GM18867 (cell line): Measurements from ENCODE around the gene LCAT.

Experiments used
- ATAC-seq: cut with Tn5 transposase; IDR thresholded peaks from one replicate; pipeline ENCODE4 v1.9.1; 2021; ENCODE audit warnings: mild to moderate bottlenecking, moderate library complexity; ENCODE audit not compliant: unreplicated experiment

The LCAT gene

GRCh38 chr16:67934306-67935100, 9.4 kb downstream of the LCAT start:
- ATAC-seq = no peak

DNA sequence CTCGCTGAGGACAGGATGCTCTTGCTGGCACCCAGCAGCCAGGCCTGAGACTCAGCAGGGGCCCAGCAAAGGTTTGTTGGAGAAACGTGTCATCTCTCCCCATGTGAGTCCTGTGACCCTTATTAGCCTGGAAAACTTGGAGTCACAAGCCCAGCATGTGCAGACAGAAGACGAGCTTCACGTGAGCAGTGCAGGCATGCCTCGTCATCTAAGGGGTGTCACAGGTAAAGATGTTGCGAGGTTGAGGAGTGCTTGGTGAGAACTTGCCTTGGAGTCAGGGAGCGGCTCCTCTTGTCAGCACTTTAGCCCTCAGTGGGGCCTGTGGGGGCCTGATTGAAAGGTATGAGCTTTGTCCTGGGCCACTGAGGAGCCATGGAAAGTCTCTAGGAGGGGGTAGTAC, 10.1 kb downstream of the LCAT start:
- ATAC-seq = no peak

DNA sequence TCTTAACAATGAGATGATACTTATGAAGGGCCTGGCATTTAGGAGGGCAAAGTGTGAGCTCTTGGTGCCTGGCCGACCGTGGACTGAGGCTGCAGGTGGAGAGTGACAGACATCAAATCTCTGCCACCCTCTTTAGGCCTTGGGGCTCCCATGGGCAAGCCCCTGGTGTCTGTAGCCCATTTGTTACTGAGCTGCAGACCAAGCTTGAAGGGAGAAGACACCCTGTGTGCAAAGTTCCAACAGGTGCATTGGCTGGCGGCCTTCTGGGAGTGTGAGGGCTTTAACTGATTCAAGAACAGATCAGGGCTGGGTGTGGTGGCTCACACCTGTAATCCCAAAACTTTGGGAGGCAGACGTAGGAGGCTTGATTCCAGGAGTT, 11.5 kb downstream of the LCAT start:
- ATAC-seq = no peak

- ATAC-seq = no peak
Observed at GRCh38 chr16:67931712-67932461, 12.0 kb downstream of the LCAT start, which contains the start of gene CTRL. Gene CTRL, minus strand, starts transcription at chr16:67931862. Its CDS starts 10 bp downstream, at chr16:67931852.

DNA sequence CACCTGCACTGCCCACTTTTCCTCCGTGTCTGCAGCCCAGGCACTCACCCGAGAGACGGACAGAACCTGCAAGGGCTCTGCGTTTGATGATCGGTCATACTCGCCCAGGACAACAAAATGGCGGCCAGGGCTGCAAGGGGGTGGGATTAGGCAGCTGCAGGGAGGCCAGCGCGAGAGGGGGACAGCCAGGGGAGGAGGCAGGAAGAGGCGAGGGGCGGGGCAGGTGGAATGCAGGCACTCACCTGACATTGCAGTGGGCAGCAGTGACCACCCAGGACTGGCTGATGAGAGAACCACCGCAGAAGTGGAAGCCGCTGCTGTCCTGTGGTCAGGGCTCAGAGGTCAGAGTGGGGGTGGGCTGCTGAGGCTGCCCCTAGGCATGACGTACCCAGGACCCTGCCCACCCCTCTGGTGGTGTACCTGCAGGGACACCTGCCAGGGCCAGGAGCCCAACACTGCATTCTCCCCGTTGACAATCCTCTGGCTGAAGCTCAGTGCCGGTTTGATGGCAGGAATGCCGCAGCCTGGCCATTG, 13.2 kb downstream of the LCAT start:
- ATAC-seq = no peak

DNA sequence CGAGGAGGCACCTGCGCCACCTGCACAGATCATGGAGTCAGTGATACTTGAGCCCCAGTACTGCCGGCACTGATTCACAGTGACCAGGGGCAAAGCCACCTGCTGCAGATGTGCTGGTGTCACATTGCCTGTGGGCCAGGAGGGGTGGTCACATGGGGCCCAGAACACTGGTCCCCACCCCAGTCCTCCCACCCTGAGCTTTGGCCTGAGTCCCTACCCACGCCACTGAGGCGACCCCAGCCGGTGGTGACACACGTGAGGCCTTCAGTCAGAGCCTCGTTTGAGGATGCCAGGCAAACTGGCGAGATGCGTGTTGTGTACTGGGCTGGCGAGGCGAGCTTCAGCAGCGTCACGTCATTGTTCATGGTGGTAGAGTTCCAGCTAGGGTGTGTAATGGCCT, 13.7 kb downstream of the LCAT start:
- no peak for ATAC-seq

DNA sequence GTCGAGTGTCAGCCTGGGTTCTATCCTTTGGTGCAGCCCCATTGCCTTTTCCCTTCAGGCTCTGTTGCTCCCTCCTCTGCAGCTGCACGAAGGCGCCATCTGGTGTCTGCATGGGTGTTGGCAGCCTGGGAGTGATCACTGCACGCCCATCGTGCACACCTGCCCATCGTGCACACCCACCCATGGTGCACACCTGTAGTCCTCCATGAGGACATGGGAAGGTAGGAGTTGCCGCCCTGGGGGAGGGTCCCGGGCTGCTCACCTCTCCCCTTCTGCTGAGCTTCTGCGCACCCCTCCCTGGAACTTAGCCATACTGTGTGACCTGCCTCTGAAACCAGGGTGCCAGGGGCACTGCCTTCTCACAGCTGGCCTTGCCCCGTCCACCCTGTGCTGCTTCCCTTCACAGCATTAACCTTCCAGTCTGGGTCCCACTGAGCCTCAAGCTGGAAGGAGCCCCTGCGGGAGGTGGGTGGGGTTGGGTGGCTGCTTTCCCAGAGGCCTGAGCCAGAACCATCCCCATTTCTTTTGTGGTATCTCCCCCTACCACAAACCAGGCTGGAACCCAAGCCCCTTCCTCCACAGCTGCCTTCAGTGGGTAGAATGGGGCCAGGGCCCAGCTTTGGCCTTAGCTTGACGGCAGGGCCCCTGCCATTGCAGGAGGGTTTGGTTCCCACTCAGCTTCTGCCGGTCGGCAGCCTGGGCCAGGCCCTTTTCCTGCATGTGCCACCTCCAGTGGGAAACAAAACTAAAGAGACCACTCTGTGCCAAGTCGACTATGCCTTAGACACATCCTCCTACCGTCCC, 15.2 kb downstream of the LCAT start:
- ATAC-seq = peak; percentile 47

DNA sequence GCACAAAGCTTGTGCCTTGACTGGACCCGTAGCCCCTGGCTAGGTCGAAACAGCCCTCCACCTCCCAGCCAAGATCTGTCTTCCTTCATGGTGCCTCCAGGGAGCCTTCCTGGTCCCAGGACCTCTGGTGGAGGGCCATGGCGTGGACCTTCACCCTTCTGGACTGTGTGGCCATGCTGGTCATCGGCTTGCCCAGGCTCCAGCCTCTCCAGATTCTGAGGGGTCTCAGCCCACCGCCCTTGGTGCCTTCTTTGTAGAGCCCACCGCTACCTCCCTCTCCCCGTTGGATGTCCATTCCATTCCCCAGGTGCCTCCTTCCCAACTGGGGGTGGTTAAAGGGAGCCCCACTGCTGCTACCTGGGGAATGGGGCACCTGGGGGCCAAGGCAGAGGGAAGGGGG, 15.8 kb downstream of the LCAT start:
- ATAC-seq = no peak

DNA sequence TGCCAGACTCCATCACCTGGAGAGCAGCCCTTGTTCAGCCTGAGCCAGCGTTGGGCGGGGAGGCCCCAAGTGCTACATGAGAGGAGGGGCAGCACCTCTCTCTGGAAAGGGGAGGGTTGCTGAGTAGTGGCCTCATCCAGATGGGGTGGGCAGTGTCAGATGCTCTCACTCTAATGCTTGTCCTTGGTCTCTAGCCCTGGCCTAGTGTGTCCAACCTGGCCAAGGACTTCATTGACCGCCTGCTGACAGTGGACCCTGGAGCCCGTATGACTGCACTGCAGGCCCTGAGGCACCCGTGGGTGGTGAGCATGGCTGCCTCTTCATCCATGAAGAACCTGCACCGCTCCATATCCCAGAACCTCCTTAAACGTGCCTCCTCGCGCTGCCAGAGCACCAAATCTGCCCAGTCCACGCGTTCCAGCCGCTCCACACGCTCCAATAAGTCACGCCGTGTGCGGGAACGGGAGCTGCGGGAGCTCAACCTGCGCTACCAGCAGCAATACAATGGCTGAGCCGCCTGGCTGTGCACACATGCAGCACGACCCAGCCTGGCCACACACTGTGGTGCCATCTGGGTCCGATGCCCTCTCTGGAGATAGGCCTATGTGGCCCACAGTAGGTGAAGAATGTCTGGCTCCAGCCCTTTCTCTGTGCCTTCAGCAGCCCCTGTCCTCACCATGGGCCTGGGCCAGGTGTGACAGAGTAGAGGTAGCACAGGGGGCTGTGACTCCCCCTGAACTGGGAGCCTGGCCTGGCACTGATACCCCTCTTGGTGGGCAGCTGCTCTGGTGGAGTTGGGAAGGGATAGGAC, 16.6 kb downstream of the LCAT start:
- no peak for ATAC-seq

DNA sequence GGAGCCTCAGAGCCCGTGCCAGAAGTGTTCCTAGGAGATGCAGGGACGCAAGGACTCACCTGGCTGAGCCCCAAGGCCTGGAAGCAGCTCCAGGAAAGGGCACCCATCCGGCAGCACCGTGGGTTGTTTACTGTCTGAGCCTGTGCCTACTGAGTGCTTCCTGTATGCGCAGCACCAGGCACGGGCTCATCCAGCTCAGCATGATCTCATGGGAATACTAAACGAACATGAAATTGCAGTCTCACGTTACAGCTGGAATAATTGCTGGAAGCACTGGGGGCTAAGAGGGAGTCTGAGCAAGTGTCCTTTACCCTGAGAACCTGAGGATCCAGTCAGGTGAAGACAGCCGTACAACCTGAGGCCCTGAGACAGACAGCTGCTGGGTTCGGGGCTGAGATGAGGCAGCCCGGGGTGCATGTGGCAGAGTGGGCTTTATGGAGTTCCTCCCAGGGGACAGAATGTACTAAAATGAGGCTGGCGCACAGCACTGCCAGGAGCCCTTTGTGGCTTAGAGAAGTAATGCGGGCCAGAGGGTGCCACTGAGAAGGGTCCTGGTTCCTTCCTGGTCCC, 17.7 kb downstream of the LCAT start:
- ATAC-seq = no peak

DNA sequence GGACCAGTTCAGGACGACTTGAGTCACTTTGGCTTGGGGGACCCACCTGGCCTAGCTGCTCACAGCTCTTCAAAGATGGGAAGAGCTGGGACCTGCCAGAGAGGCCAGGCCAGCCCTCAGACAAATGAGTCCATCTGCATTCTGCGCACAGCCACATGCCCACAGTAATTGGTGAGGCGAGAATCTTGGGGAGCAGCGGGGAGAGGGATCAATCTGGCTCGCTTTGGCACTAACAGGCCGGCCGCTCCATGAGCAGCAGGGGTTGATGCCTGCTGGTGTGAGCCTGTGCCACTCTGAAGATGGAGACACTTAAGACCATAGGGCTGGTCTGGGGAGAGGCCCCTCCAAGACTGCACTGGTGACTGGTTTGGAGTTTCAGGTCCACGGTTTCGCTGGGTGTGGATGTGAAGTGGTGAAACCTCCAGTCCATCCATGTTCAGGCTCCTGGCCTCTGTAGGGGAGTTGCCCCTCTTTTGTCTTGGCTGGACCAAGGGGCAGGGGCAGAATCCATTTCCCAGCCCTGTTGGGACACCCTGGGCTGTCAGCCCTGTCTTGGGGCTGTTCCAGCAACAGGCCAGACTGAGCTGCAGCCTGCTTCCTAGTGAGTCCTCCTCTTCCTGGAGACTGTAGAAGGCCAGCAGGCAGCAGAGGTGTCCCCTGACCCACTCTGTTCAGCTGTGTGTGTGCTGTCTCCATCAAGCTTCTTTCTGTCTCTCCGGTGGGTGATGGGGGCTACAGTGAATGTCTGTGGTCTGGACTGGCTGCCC, 19.6 kb downstream of the LCAT start:
- no peak for ATAC-seq

DNA sequence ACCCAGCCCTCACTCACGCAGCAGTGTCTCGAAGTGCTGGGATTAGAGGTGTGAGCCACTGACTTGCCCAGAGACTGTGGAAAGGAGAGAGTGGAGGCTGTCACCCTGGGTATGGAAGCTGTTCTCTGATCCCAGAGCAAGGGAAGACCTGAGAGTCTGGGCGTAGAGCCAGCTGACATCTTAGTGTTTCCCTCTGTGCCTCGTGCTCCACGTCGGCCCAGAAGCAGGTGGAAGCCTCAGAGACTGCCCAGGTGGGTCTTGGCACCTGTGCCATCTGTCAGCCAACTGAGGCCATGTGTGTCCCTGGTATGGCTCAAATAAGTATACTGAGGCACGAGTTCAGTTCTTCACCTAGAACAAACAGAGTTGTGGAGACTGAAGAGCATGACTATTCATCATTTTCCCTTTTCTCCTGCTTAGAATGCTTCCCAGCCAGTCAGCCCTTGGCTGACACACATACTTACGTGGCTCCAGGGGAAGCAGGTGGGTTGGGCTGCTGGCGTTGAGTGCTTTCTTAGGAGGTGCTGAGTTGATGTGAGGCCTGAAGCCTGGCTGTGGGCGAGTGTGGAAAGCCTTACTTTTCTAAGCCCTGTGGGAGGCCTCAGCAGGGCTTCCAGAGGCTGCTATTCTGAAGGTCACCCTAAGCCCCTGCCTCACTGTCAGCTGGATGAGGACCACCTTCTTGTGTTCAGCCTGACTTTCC, 20.4 kb downstream of the LCAT start:
- ATAC-seq = no peak

- no peak for ATAC-seq
Observed at GRCh38 chr16:67922740-67923139, 21.2 kb downstream of the LCAT start.

GRCh38 chr16:67922221-67922620, 21.7 kb downstream of the LCAT start:
- no peak for ATAC-seq

DNA sequence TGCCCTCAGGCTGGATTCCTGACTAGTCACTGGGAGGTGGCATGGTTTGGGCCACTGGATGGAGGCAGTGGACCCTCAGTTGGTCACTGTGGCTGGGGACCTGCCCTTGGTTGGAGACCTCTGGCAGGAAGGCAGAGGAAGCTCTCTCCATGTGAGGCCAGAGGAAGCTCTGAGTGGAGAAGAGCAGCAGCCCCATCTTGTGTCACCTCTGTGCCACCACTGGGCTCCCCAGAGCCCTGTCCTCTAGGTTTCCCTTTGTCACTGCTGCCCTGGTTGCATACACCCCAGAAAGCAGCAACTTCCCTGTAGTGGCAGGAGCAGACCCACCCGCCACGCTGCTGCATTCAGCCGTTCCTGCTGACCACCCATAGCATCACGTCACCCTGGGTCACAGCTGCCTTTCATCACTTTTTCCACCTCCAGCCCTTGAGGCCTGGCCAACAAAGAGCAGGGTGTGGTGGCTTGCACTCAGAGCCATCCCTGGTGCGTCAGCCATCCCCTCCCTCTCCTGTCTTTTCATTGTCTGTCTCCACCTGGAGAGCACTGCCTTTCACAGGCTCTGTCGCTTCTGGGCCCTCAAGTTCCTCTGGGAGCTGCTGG, 24.2 kb downstream of the LCAT start:
- no peak for ATAC-seq

- no peak for ATAC-seq
Observed at GRCh38 chr16:67917852-67918236, 26.1 kb downstream of the LCAT start.

GRCh38 chr16:67917140-67917851, 26.6 kb downstream of the LCAT start:
- no peak for ATAC-seq
